ENCODE data around the gene GTPBP2.
A peak's percentile ranks its signal among the peaks of the same experiment; 100 is the strongest.
"Not testable (repeated sequence)": the region's sequence is repeated elsewhere in the genome, so short reads cannot be mapped to it uniquely, and the experiment has no call there.

Gene GTPBP2

GRCh38 chr6:43623880-43624785 lies 4.9 kb downstream of the GTPBP2 start:
- DNase-seq, result no peak

GRCh38 chr6:43622541-43622940 lies 6.5 kb downstream of the GTPBP2 start:
- DNase-seq, result no peak

DNA sequence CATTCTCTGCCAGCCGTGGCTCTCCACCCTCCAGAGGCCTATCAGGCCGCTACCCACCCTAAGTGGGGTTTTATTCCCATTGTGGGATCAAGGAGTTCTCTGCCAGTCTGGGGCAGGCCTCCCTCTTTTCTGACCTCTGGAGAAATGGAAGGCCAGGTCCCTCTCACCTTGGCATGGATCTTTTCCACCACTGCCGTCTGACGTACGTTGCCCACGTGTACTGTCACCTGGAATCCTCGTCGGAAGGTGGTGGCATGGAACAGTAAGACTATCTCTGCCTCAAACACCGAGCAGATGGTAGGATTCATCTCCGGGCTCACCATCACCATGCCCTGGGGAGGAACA lies 7.3 kb downstream of the GTPBP2 start:
- DNase-seq, result no peak

DNA sequence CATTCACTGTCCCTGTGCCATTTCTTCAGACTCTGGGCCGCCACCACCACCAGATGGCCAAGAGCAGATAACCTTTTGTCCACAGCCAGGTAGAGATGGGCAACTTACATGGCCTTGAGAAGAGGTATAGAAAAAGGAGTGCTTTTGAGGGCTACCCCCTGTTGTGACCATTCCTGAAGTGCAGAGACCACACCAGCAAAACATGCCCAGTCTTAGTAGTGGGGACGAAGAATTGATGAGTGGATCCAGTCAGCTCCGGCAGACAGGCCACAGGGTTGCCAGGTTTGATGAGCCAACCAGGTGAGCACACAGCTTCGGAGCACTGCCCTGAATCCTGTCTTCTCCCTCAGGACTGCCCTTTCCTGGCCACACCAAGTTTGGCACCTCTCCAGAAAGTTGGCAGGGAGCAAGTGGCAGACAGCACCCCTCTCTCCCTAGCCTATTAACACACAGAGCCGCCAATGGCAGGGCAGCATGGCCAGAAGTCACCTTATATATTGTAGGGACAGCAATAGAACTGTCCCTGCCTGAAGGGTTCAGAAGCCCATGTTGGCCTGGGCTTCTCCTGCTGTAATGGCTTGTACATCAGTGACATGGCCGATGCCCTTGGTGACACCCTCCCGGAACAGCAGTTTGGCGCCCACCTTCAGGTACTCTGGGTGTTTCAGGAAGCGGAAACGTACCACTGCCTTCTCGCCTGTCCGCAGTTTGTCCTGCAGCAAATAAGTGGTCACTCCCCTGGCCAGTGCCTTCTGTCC lies 7.8 kb downstream of the GTPBP2 start:
- DNase-seq, result no peak

- no peak for DNase-seq
Observed at GRCh38 chr6:43616725-43617472, 12.2 kb downstream of the GTPBP2 start.

- DNase-seq, result no peak
Observed at GRCh38 chr6:43614396-43614730, 14.7 kb downstream of the GTPBP2 start.

GRCh38 chr6:43613721-43614395 lies 15.2 kb downstream of the GTPBP2 start:
- DNase-seq, result no peak

DNA sequence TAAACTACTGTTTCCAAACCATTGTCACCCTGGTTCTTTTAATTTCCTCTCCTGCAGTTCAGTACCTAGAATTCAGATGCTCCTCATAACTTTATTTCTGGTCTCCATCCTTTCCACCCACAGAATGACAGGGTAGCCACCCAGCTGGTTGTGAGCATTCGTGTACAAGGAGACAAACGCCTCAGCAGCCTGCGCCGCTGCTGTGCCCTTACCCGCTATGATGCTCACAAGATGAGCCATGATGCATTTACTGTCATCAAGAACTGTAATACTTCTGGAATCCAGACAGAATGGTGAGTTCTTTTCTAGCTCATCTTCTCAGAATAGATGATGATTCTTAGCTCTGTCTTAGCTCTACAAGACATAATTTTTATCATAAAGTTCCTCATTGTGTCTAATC lies 18.6 kb downstream of the GTPBP2 start:
- no peak for DNase-seq

- DNase-seq, result no peak
Observed at GRCh38 chr6:43609402-43609801, 19.7 kb downstream of the GTPBP2 start.

DNA sequence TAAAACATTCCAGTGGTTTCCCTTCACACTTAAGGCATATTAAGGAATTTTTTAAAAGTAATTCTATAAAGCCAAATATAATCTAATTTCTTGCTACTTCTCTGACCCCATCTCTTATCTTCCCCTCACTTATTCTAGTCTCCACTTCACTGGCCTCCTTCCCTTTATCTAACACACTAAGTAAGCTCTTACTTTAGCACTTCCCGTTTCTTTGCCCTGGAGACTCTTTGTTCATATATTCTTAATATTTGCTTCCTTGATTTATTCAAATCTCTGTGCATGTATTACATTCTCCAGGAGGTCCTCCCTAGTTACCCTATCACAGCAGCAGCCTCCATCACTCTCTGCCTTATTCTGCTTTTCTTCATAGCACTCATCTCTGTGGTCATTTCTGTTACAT lies 20.3 kb downstream of the GTPBP2 start:
- DNase-seq, result no peak

GRCh38 chr6:43608310-43608763 lies 20.7 kb downstream of the GTPBP2 start:
- DNase-seq, result peak; percentile 66

DNA sequence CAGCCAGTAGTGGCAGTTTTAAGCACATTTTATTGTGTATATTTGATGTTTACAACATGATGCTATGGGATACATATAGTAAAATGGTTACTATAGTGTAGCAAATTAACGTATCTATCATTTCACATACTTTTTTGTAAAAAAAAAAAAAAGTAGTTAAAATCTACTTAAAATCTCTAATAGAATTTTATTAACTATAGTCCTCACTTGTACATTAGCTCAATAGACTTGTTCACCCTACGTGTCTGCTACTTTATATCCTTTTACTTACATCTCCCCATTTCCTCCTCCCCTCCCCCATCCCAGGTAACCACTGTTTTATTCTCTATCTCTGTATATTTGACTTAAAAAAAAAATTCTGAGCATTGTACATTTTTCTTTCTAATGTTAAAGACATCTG lies 23.0 kb downstream of the GTPBP2 start:
- no peak for DNase-seq

DNA sequence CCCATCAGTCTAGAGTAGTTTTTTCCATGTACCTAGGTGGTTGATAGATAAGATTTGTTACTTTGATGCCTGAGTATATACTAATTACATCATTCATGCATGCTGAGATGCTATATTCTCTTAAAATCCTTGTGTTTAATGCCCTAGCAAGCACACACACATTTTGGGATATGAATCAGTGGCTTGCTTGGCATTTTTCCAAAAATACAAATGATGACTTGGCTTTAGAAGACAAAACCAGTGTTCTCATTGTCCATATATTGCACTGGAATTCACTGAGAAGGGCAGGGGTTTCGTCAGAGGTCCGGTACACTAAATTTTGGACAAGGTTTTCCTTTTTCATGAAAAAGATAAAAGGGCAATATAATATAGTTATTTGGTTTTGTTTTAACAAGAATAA lies 24.9 kb downstream of the GTPBP2 start:
- no peak for DNase-seq

DNA sequence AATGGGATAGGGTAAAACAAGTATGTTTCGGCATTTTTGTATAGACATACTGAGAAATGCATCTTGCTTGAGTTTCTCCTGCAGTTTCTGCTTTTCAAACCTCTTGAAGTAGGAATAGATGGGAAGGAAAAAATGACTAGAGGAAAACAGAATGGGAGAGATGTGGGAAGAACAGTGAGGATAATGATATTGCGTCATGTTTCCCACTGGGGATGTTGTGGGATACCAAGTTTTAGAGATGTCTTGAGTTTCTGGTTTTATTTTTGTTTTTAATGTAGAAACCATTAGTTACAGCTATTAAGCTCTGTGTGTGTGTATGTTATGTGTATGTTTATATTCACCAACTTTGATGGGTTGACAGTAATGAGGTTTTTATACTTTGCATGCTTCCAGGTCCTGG lies 28.5 kb downstream of the GTPBP2 start:
- DNase-seq, result no peak

DNA sequence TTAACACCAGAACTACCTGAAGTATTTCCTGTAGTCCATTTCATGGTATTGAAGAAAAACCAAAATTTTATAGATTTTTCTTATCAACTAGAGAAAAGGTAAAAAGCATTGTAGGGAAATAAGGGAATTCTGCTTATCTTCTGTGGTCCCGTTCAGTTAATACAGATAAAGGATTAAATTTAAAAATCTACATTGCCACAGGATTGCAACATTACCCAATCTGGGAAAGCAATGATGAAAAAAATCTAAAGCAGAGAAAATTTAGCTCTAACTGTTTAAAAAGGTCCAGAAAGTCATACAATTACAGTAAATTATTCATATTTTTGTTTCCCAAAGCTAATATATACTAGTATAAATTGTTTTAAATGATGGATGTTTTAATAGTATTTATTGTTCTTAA lies 35.1 kb downstream of the GTPBP2 start:
- no peak for DNase-seq

DNA sequence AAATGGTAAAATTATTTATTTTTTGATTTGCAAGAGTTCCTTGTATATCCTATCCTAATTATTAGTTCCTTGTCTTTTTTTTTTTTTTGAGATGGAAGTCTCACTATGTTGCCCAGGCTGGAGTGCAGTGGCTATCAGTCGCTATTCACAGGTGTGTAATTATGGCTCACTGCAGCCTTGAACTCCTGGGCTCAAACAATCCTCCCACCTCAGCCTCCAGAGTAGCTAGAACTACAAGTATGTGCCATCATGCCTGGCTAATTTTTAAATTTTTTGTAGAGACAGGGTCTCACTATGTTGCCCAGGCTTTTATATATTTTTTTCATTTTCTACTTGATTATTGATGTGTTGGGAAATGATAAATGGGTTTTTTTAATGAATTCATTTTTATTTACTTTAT lies 39.5 kb downstream of the GTPBP2 start:
- not testable (repeated sequence) for DNase-seq

DNA sequence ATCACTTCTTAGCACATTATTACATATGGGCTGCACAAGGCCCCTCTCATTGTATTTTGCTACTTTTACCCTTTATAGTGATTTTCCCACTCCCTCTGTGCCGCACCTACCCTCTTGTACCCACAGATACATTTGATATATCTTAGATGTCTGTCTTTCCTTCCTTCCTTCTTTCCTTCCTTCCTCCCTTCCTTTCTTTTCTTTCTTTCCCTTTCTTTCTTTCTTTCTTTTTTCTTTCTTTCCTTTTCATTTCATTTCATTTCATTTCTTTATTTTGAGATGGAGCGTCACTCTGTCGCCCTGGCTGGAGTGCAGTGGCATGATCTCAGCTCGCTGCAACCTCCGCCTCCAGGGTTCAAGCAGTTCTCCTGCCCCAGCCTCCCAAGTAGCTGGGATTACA lies 40.9 kb downstream of the GTPBP2 start:
- DNase-seq, result no peak

DNA sequence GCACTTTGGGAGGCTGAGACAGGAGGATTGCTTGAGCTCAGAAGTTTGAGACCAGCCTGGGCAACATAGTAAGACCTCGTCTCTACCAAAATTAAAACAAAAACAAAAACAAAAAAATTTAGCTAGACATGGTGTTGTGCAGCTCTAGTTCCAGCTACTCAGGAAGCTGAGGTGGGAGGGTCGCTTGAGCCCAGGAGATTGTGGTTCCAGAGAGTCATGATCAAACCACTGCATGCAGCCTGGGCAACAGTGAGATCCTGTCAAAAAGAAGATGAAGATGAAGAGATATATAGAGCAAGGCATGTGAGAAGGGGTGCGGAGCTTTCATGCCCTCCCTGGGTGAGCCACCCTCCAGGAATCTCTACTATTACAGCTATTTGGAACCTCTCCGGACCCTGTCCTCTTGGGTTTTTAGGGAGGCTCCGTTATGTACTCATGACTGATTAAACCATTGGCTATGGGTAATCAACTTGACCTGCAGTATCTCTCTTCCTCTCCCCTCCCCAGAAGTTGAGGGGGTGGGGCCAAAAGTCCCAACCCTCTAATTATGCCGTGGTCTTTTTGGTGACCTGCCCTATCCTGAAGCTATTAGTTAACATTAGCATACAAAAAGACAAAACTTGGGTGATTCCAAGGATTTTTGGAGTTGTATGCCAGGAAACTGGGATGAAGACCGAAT lies 44.0 kb downstream of the GTPBP2 start:
- no peak for DNase-seq

- DNase-seq, result no peak
Observed at GRCh38 chr6:43582911-43583310, 46.2 kb downstream of the GTPBP2 start.

DNA sequence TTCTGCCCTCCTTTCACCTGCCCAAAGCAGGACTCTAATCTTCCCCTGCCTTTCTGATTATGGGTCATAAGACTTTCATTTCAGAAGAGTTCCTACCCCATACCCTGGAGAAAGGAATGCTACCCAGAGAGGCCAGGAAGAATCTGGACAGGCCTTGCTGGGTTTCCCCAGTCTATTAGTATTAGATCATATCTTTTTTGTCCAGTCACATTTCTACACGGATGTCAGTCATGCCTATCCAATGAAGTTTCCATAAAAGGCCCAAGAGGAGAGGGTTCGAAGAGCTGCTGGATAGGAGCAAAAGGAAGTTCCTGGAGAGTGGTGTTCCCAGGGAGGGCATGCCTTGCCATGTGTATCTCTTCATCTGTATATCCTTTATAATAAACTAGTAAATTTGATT lies 49.9 kb downstream of the GTPBP2 start:
- DNase-seq, result no peak

DNA sequence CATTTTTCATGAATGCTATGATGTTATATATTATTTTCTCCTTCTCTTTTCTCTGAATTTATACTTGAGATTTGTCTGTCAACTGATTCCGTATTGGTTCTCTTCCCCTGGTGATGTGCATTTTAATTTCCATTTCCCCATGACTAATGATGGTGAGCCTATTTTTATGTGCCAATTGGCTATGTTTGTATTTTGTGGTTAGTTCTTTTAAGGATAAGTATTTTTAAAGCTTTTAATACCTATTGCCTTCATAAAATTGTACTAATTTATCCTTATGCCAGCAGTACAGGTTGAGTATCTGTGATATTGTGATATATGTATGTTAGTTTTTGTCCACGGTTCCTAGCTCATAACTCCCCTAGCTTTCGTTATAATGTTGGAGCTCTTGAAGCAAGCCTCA lies 50.3 kb downstream of the GTPBP2 start:
- DNase-seq, result no peak

GRCh38 chr6:43575772-43576551 lies 53.1 kb downstream of the GTPBP2 start, which contains the start of the genes POLH and XPO5:
TSS of gene POLH (plus strand) at chr6:43576185. CDS start at chr6:43582320, 6,135 bp downstream.
TSS of gene XPO5 (minus strand) at chr6:43576038. CDS start at chr6:43575864, 174 bp downstream.
- DNase-seq, result peak; percentile 96
